ENCODE data around the gene CCR5. TPM values are rescaled to one million over a fixed set of nuclear protein-coding genes. Genes with fewer than 3 reads are reported as not detected.

The CCR5 gene
- total and polyA plus RNA-seq, 9 of the 15 experiments (the other 6 are each of a cell fraction or from before 2014, with no cell fraction given), result not detected

DNA sequence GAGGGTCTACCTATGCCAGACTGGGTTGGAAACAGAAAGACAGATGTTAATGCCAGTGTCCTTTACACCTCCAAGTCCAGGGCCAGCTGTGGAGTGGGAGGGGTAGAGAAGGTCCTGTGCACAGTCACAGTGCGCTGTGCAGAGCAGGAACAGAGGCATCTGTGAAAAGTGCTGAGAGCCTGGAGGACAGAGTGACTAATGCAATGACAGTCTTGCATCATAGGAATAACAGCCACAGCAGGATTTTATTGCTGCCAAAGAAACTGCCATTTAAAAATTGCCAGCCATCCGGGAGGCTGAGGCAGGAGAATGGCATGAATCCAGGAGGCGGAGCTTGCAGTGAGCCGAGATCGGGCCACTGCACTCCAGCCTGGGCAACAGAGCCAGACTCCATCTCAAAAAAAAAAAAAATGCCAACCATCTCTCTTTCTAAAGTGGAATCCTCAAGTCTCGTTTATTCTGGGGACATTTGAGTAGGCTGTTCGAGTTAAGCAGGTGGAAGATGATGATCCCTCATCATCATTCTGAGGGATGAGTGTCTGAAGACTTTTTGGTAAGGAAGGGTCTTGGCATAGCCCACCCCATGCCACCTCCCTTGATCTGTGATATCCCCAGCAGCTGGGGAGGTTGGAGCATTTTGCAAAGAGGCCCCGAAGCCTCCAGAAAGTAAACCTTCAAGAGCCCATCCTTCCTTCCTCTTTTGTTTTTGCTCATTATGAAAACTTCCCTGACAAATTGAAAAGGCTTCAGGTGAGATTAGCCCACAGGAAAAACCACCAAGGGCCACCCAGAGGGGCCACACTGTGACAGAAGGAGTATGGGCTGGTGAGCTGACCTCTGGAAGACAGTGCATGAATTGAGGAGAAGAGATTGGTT lies 9.1 kb upstream of the CCR5 start (continued):
- no peak for TF ChIP-seq CHD7 (IDR thresholded peaks at IDR 0.05; ENCODE audit: low read depth, low read length)

Data from K562 (cell line).